K562 (cell line): ENCODE data around the gene PARD3B. TPM values are rescaled to one million over a fixed set of nuclear protein-coding genes. Genes with fewer than 3 reads are reported as not detected.

Experiments
- BMI1 ChIP-seq: fragments of 150-350 bp; IDR thresholded peaks from 2 replicates; pipeline ENCODE4 v1.6.1; 2014; ENCODE audit warnings: low read length
- KDM5B ChIP-seq: fragments of 200-600 bp; sonication (generic); IDR thresholded peaks from 2 replicates; pipeline ENCODE4 v1.6.1; 2012; ENCODE audit warnings: low read depth, mild to moderate bottlenecking, moderate library complexity, low read length, control low read depth, inconsistent platforms; ENCODE audit not compliant: insufficient replicate concordance
- KLF16 ChIP-seq: IDR thresholded peaks from 2 replicates; pipeline ENCODE4 v1.6.1; 2016; ENCODE audit warnings: antibody characterized with exemption
- MAFF ChIP-seq: IDR thresholded peaks from 2 replicates; pipeline ENCODE4 v1.6.1; 2012; ENCODE audit warnings: low read length, improper control_type of control experiment
- POLR2AphosphoS5 ChIP-seq: IDR thresholded peaks from 2 replicates; pipeline ENCODE4 v1.6.1; 2011; ENCODE audit warnings: mild to moderate bottlenecking, low read depth, low read length, moderate library complexity; ENCODE audit not compliant: control insufficient read depth, insufficient read depth
- SMARCA4 ChIP-seq: fragments of 450-650 bp; IDR thresholded peaks from 2 replicates; pipeline ENCODE4 v1.6.1; 2016
- TCF7 ChIP-seq: sonication (generic); IDR thresholded peaks from 2 replicates; pipeline ENCODE4 v1.6.1; 2016; ENCODE audit warnings: antibody characterized with exemption, borderline replicate concordance
- TEAD2 ChIP-seq: fragments of 450-650 bp; IDR thresholded peaks from 2 replicates; pipeline ENCODE4 v1.6.1; 2016; ENCODE audit warnings: missing genetic modification characterization, control low read depth, missing compliant biosample characterization
- TEAD4 ChIP-seq, 2 experiments: sonication (generic) in 1 of 2; formaldehyde crosslinking in 1 of 2; IDR thresholded peaks; 2 replicates each; pipeline versions ENCODE4 v1.6.1 to v1.8.0; 2012 to 2022; ENCODE audit warnings: borderline replicate concordance in 1 of 2, inconsistent platforms in 1 of 2, low read length in 1 of 2, mild to moderate bottlenecking in 1 of 2, missing genetic modification reagents in 1 of 2
- ZEB2 ChIP-seq: fragments of 450-650 bp; IDR thresholded peaks from 2 replicates; pipeline ENCODE4 v1.6.1; 2016
- ZFX ChIP-seq: sonication (generic); formaldehyde crosslinking; IDR thresholded peaks from 2 replicates; pipeline ENCODE4 v1.8.0; 2022; ENCODE audit warnings: mild to moderate bottlenecking, missing genetic modification reagents, moderate library complexity
- ZNF12 ChIP-seq: sonication (generic); formaldehyde crosslinking; IDR thresholded peaks from 2 replicates; pipeline ENCODE4 v1.4.0; 2020; ENCODE audit warnings: mild to moderate bottlenecking, missing genetic modification reagents
- ZNF124 ChIP-seq: sonication (generic); formaldehyde crosslinking; IDR thresholded peaks from 2 replicates; pipeline ENCODE4 v1.8.1; 2022; ENCODE audit warnings: missing genetic modification reagents
- ZNF785 ChIP-seq: fragments of 250-450 bp; sonication (Bioruptor Pico); IDR thresholded peaks from 2 replicates; pipeline ENCODE4 v1.4.0; 2020; ENCODE audit warnings: mild to moderate bottlenecking
- polyA plus RNA-seq, 8 experiments: library from polyadenylated mRNA; depleted of rRNA in 4 of 8; stranded (reverse) in 5 of 8; unstranded in 3 of 8; fragments of >200 nt; fragmentation: Nextera tagmentation in 2 of 8; fragmentation: Illumina TruSeq in 1 of 8; extraction: Ambion mirVana in 2 of 8; extraction: Trizol in 1 of 8; gene quantifications; 2 replicates each; pipeline versions ENCODE4 v1.2.1 to v1.2.3, GENCODE V29; 2011 to 2014; ENCODE audit warnings: inconsistent platforms in 1 of 8, missing spikeins in 1 of 8
- total RNA-seq, 7 experiments: library from RNA; depleted of rRNA in 6 of 7; stranded (reverse); fragments of >200 nt in 6 of 7; fragmentation: Illumina TruSeq in 2 of 7; extraction: Trizol in 2 of 7; gene quantifications; 2 replicates each; pipeline versions ENCODE4 v1.2.1 to v1.2.3, GENCODE V29; 2011 to 2021; ENCODE audit warnings: low replicate concordance in 1 of 7
- TF ChIP-seq, protein P1 (sequence below): fragments of 450-650 bp; IDR thresholded peaks from 2 replicates; pipeline ENCODE4 v1.6.1; 2016; ENCODE audit warnings: low read depth
- TF ChIP-seq, protein P2 (sequence below), 2 experiments: fragments of 450-650 bp in 1 of 2; IDR thresholded peaks; 2 replicates each; pipeline ENCODE4 v1.6.1; 2011 to 2017; ENCODE audit warnings: low read depth in 2 of 2, antibody characterized with exemption in 1 of 2, borderline replicate concordance in 1 of 2, low read length in 1 of 2, mild to moderate bottlenecking in 1 of 2, mixed read lengths in 1 of 2; ENCODE audit not compliant: control insufficient read depth in 1 of 2

The PARD3B gene
- total and polyA plus RNA-seq, 9 of the 15 experiments (the other 6 are each of a cell fraction or from before 2014, with no cell fraction given) = 0.15 to 3.0 (median 1.1) TPM

DNA sequence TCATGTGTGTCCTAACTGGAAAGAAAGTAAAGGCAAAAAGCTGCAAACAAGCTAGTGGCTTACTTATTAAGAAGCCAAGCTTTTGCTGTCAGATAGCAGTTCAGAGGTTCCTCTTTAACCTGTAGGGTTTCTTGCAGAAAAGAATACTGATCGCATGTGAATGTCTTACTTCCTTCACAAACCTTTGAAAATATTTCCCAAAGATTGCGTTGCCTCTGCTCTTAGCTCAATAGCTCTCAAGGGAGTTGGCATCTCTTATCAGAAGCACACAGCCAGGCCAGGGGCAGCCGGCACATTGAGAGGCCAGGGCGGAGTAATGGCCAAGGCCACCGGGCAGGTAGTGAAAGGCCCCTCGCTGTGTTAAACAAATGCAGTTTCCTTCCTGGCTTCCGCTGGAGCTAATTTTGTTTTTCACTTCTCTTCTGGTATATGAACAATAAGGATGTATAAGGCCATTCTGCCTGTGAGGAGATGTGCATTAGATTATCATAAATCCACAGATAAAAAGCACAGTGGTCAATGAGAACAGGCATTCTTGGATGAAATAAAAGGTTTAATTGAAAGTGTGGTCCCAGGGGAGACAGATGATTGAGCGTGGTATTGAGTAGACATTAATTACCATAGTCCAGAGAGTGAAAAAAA lies 594.7 kb downstream of the PARD3B start (continued):
- TF ChIP-seq TEAD4 (IDR thresholded peaks at IDR 0.05; ENCODE audit: low read length) (peak; percentile 85), TEAD4 (CRISPR knock-in tag; IDR thresholded peaks at IDR 0.05; ENCODE audit: borderline replicate concordance) (no peak), BMI1 (no peak), ZNF785 (CRISPR knock-in tag) (no peak), POLR2AphosphoS5 (peak; percentile 74), TEAD2 (tag) (no peak), KLF16 (peak; percentile 35; the same call in 1 of the 2 replicates), MAFF (no peak), ZNF124 (CRISPR knock-in tag) (no peak), KDM5B (no peak), ZFX (CRISPR knock-in tag) (no peak), ZEB2 (no peak), ZNF12 (CRISPR knock-in tag) (no peak), TCF7 (no peak), SMARCA4 (peak; percentile 55; the same call in 1 of the 2 replicates)
- TF ChIP-seq, protein P1, sequence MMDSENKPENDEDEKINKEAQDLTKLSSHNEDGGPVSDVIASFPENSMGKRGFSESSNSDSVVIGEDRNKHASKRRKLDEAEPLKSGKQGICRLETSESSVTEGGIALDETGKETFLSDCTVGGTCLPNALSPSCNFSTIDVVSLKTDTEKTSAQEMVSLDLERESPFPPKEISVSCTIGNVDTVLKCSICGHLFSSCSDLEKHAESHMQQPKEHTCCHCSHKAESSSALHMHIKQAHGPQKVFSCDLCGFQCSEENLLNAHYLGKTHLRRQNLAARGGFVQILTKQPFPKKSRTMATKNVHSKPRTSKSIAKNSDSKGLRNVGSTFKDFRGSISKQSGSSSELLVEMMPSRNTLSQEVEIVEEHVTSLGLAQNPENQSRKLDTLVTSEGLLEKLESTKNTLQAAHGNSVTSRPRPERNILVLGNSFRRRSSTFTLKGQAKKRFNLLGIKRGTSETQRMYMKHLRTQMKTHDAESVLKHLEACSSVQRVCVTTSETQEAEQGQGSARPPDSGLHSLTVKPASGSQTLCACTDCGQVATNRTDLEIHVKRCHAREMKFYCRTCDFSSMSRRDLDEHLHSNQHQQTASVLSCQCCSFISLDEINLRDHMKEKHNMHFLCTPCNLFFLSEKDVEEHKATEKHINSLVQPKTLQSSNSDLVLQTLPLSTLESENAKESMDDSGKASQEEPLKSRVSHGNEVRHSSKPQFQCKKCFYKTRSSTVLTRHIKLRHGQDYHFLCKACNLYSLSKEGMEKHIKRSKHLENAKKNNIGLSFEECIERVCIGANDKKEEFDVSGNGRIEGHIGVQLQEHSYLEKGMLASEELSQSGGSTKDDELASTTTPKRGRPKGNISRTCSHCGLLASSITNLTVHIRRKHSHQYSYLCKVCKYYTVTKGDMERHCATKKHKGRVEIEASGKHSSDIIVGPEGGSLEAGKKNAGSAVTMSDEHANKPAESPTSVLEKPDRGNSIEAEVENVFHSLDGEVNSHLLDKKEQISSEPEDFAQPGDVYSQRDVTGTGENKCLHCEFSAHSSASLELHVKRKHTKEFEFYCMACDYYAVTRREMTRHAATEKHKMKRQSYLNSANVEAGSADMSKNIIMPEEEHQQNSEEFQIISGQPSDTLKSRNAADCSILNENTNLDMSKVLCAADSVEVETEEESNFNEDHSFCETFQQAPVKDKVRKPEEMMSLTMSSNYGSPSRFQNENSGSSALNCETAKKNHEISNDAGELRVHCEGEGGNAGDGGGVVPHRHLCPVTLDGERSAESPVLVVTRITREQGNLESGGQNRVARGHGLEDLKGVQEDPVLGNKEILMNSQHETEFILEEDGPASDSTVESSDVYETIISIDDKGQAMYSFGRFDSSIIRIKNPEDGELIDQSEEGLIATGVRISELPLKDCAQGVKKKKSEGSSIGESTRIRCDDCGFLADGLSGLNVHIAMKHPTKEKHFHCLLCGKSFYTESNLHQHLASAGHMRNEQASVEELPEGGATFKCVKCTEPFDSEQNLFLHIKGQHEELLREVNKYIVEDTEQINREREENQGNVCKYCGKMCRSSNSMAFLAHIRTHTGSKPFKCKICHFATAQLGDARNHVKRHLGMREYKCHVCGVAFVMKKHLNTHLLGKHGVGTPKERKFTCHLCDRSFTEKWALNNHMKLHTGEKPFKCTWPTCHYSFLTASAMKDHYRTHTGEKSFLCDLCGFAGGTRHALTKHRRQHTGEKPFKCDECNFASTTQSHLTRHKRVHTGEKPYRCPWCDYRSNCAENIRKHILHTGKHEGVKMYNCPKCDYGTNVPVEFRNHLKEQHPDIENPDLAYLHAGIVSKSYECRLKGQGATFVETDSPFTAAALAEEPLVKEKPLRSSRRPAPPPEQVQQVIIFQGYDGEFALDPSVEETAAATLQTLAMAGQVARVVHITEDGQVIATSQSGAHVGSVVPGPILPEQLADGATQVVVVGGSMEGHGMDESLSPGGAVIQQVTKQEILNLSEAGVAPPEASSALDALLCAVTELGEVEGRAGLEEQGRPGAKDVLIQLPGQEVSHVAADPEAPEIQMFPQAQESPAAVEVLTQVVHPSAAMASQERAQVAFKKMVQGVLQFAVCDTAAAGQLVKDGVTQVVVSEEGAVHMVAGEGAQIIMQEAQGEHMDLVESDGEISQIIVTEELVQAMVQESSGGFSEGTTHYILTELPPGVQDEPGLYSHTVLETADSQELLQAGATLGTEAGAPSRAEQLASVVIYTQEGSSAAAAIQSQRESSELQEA = no peak
- TF ChIP-seq, protein P2, sequence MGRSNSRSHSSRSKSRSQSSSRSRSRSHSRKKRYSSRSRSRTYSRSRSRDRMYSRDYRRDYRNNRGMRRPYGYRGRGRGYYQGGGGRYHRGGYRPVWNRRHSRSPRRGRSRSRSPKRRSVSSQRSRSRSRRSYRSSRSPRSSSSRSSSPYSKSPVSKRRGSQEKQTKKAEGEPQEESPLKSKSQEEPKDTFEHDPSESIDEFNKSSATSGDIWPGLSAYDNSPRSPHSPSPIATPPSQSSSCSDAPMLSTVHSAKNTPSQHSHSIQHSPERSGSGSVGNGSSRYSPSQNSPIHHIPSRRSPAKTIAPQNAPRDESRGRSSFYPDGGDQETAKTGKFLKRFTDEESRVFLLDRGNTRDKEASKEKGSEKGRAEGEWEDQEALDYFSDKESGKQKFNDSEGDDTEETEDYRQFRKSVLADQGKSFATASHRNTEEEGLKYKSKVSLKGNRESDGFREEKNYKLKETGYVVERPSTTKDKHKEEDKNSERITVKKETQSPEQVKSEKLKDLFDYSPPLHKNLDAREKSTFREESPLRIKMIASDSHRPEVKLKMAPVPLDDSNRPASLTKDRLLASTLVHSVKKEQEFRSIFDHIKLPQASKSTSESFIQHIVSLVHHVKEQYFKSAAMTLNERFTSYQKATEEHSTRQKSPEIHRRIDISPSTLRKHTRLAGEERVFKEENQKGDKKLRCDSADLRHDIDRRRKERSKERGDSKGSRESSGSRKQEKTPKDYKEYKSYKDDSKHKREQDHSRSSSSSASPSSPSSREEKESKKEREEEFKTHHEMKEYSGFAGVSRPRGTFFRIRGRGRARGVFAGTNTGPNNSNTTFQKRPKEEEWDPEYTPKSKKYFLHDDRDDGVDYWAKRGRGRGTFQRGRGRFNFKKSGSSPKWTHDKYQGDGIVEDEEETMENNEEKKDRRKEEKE (IDR thresholded peaks at IDR 0.05; ENCODE audit: borderline replicate concordance in 1 of 2, control insufficient read depth in 1 of 2, low read depth in 2 of 2, low read length in 1 of 2) = no peak
